ENCODE measurements around the gene RERE.

The RERE gene

DNA sequence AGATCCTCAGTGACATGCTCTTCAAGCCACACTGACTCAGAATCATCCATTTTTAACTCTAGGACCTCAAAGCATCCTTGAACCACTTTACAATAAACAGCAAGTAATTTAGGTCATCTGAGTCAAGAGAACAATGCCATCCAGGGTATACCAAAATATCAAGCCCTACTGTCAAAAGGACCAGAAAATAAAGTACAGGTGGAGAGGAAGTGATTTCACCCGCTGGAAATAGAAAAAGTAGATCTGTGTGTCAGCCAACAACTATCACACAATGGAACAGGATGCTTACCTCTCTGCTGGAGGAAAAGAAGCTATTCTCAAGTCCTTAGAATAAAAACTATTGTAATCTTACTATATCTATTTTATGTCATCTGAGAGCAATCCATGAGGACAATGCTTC, 37.0 kb downstream of the RERE start:
- no peaks in the 10 kb centered on the region for H3K36me3 ChIP-seq (ENCODE audit: low read length)
- no peak overlapping the region for H3K27ac ChIP-seq (ENCODE audit: low read depth, low read length)
- no peaks in the 10 kb centered on the region for H3K27me3 ChIP-seq (ENCODE audit: low read length)
- H3K9ac ChIP-seq (ENCODE audit: low read length) = no peak overlapping the region
- no peak for TF ChIP-seq EZH2phosphoT487 (conservative IDR thresholded peaks at IDR 0.05; ENCODE audit: low read length)
- TF ChIP-seq, protein P1, sequence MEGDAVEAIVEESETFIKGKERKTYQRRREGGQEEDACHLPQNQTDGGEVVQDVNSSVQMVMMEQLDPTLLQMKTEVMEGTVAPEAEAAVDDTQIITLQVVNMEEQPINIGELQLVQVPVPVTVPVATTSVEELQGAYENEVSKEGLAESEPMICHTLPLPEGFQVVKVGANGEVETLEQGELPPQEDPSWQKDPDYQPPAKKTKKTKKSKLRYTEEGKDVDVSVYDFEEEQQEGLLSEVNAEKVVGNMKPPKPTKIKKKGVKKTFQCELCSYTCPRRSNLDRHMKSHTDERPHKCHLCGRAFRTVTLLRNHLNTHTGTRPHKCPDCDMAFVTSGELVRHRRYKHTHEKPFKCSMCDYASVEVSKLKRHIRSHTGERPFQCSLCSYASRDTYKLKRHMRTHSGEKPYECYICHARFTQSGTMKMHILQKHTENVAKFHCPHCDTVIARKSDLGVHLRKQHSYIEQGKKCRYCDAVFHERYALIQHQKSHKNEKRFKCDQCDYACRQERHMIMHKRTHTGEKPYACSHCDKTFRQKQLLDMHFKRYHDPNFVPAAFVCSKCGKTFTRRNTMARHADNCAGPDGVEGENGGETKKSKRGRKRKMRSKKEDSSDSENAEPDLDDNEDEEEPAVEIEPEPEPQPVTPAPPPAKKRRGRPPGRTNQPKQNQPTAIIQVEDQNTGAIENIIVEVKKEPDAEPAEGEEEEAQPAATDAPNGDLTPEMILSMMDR (IDR thresholded peaks at IDR 0.05; ENCODE audit: insufficient read depth, low read length, poor library complexity, severe bottlenecking) = no peak
- H3K9me2 ChIP-seq (replicated peaks; ENCODE audit: insufficient read depth, low read length) = no peaks in the 10 kb centered on the region
- no peak overlapping the region for H2AFZ ChIP-seq (ENCODE audit: low read depth, low read length, severe bottlenecking)
- H3K9me3 ChIP-seq (ENCODE audit: insufficient read depth, low read length) = no peaks in the 10 kb centered on the region
- H3K79me2 ChIP-seq (ENCODE audit: insufficient read depth, low read length) = no peaks in the 10 kb centered on the region
- no peaks in the 10 kb centered on the region for H3F3A ChIP-seq (ENCODE audit: insufficient read depth)
- H4K20me1 ChIP-seq (ENCODE audit: low read depth, low read length) = 0 out of 2 replicates have a peak, but pooled peaks cover 3% of the 10 kb centered on the region
- H3K4me3 ChIP-seq (ENCODE audit: insufficient read depth, low read length, poor library complexity, severe bottlenecking) = no peak overlapping the region
- no peak overlapping the region for H3K4me2 ChIP-seq (ENCODE audit: low read depth, low read length, poor library complexity, severe bottlenecking)

GRCh38 chr1:8777867-8778266, 39.6 kb downstream of the RERE start:
- H3K4me3 ChIP-seq (ENCODE audit: insufficient read depth, low read length, poor library complexity, severe bottlenecking) = no peak overlapping the region
- H4K20me1 ChIP-seq (ENCODE audit: low read depth, low read length) = 0 out of 2 replicates have a peak, but pooled peaks cover 3% of the 10 kb centered on the region
- TF ChIP-seq EZH2phosphoT487 (conservative IDR thresholded peaks at IDR 0.05; ENCODE audit: low read length) = no peak
- TF ChIP-seq, protein P1 (IDR thresholded peaks at IDR 0.05; ENCODE audit: insufficient read depth, low read length, poor library complexity, severe bottlenecking) = no peak
- H3K4me2 ChIP-seq (ENCODE audit: low read depth, low read length, poor library complexity, severe bottlenecking) = no peak overlapping the region
- H3K79me2 ChIP-seq (ENCODE audit: insufficient read depth, low read length) = no peaks in the 10 kb centered on the region
- H3K36me3 ChIP-seq (ENCODE audit: low read length) = no peaks in the 10 kb centered on the region
- H3K9ac ChIP-seq (ENCODE audit: low read length) = no peak overlapping the region
- H2AFZ ChIP-seq (ENCODE audit: low read depth, low read length, severe bottlenecking) = no peak overlapping the region
- no peaks in the 10 kb centered on the region for H3F3A ChIP-seq (ENCODE audit: insufficient read depth)
- no peaks in the 10 kb centered on the region for H3K9me2 ChIP-seq (replicated peaks; ENCODE audit: insufficient read depth, low read length)
- no peaks in the 10 kb centered on the region for H3K27me3 ChIP-seq (ENCODE audit: low read length)
- no peaks in the 10 kb centered on the region for H3K9me3 ChIP-seq (ENCODE audit: insufficient read depth, low read length)
- no peak overlapping the region for H3K27ac ChIP-seq (ENCODE audit: low read depth, low read length)

GRCh38 chr1:8776104-8776503, 41.3 kb downstream of the RERE start:
- H3K79me2 ChIP-seq (ENCODE audit: insufficient read depth, low read length) = no peaks in the 10 kb centered on the region
- no peaks in the 10 kb centered on the region for H3K36me3 ChIP-seq (ENCODE audit: low read length)
- TF ChIP-seq, protein P1 (IDR thresholded peaks at IDR 0.05; ENCODE audit: insufficient read depth, low read length, poor library complexity, severe bottlenecking) = no peak
- TF ChIP-seq EZH2phosphoT487 (conservative IDR thresholded peaks at IDR 0.05; ENCODE audit: low read length) = no peak
- H4K20me1 ChIP-seq (ENCODE audit: low read depth, low read length) = 0 out of 2 replicates have a peak, but pooled peaks cover 3% of the 10 kb centered on the region
- no peaks in the 10 kb centered on the region for H3K27me3 ChIP-seq (ENCODE audit: low read length)
- H3K9ac ChIP-seq (ENCODE audit: low read length) = no peak overlapping the region
- H3K27ac ChIP-seq (ENCODE audit: low read depth, low read length) = no peak overlapping the region
- no peak overlapping the region for H3K4me3 ChIP-seq (ENCODE audit: insufficient read depth, low read length, poor library complexity, severe bottlenecking)
- H3K9me3 ChIP-seq (ENCODE audit: insufficient read depth, low read length) = no peaks in the 10 kb centered on the region
- no peaks in the 10 kb centered on the region for H3F3A ChIP-seq (ENCODE audit: insufficient read depth)
- no peaks in the 10 kb centered on the region for H3K9me2 ChIP-seq (replicated peaks; ENCODE audit: insufficient read depth, low read length)
- no peak overlapping the region for H3K4me2 ChIP-seq (ENCODE audit: low read depth, low read length, poor library complexity, severe bottlenecking)
- H2AFZ ChIP-seq (ENCODE audit: low read depth, low read length, severe bottlenecking) = no peak overlapping the region

Measured in SU-DHL-6 (cell line).